KOPT-K1 (cell line): ENCODE results near the gene SMPD2.

Experiments used
- H3K27ac ChIP-seq: fragments of 200-600 bp; sonication (generic); 2 replicates; pipeline ENCODE4 v1.5.1; 2016; ENCODE audit warnings: antibody characterized with exemption, mild to moderate bottlenecking, low read depth, low read length; ENCODE audit not compliant: poor library complexity, severe bottlenecking
- H3K36me3 ChIP-seq: fragments of 200-600 bp; sonication (generic); 2 replicates; pipeline ENCODE4 v1.5.1; 2017; ENCODE audit warnings: antibody characterized with exemption, mild to moderate bottlenecking, low read length, moderate library complexity; ENCODE audit not compliant: insufficient read depth
- H3K9me3 ChIP-seq: fragments of 200-600 bp; sonication (generic); 2 replicates; pipeline ENCODE4 v1.5.1; 2017; ENCODE audit warnings: antibody characterized with exemption, low read length, mild to moderate bottlenecking; ENCODE audit not compliant: insufficient read depth, poor library complexity, severe bottlenecking

Gene SMPD2

GRCh38 chr6:109466212-109466923 is 25.8 kb downstream of the SMPD2 start:
- Histone ChIP-seq H3K36me3 (peaks cover 98% of the 10 kb centered on the region), H3K27ac (no peak overlapping the region), H3K9me3 (no peaks in the 10 kb centered on the region)

- Histone ChIP-seq H3K27ac (no peak overlapping the region), H3K9me3 (no peaks in the 10 kb centered on the region), H3K36me3 (peaks cover 99% of the 10 kb centered on the region)
These were observed 27.2 kb downstream of the SMPD2 start for GRCh38 chr6:109467696-109468095.

- Histone ChIP-seq H3K36me3 (peaks cover 100% of the 10 kb centered on the region), H3K9me3 (no peaks in the 10 kb centered on the region), H3K27ac (no peak overlapping the region)
These were observed 29.2 kb downstream of the SMPD2 start for GRCh38 chr6:109469591-109470189.

DNA sequence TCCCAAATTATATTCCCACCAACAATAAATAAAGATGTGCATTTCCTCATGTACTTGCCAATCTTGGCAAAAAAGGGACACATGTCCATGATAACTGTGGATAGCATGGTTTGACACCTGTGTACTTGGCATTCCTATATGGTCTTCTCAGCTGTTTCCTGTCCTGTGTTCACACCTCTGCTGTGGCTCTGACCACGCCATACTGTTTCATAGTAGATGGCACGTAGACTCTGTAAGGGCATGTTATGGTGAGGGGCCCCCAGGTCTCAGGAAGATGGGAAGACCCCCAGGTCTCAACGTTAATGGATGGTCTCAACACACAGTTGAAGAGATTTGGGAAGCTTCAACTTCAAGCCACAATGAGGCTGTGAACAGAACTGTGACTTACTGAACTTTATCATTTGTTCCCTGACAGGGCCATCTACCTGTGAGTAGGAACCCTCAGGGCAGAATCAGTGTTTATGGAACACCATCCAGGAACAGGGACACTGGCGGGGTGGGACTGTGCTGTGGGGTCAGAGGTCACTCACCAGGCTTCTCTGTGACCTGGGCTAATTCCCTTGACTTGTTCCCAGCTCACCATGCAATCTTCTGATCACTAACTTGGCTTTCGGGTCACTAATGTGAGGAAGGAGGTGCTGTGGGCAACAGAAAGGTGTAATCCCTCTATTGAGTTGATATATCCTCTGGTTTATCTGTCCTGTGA is 30.7 kb downstream of the SMPD2 start:
- peaks cover 100% of the 10 kb centered on the region for H3K36me3 ChIP-seq
- no peak overlapping the region for H3K27ac ChIP-seq
- H3K9me3 ChIP-seq, result no peaks in the 10 kb centered on the region

DNA sequence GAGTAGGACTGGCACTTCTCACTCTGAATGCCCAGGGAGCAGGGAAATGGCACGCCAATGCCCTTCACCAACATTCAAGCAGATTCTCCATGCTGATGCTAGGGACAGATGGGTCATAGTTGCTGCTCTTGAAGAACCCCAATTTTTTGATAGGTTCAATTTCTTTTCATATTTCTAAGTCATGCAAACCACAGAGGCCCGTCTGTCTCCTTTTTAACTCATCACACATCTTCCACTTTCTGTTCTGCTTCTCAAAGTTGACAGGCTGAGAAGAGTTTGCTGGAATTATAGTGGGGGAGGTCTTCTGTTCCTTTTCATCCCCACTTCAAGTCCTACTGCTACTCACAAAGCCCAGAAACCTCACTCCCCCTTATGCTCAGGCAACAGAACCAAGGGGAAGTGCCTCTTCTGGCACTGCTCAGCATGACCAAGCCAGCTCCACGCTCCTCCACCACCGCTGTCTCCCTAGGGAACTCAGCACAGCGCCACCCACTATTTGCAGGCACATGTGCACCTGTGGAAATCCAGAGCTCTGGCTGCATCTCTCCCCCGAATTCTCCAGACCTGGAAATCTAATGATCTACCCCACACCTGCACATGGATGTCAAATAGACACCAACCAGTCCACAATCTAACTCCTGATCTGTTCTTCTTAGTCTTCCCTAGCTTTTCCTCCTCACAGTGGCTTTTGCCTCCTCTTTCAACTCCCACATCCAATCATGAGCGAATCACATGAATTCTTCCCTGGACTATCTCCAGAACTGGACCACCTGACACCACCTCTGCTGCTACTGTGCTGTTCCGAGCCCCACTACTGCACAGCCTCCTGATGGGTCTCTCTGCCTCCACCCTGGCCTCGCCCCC is 31.8 kb downstream of the SMPD2 start:
- no peak overlapping the region for H3K27ac ChIP-seq
- no peaks in the 10 kb centered on the region for H3K9me3 ChIP-seq
- peaks cover 100% of the 10 kb centered on the region for H3K36me3 ChIP-seq

- no peaks in the 10 kb centered on the region for H3K9me3 ChIP-seq
- H3K36me3 ChIP-seq, result peaks cover 100% of the 10 kb centered on the region
These were observed 32.6 kb downstream of the SMPD2 start for GRCh38 chr6:109473120-109473519.

GRCh38 chr6:109474995-109475394 is 34.5 kb downstream of the SMPD2 start:
- Histone ChIP-seq H3K27ac (no peak overlapping the region), H3K9me3 (no peaks in the 10 kb centered on the region), H3K36me3 (peaks cover 100% of the 10 kb centered on the region)

More at GRCh38 chr6:109473120-109473519, 32.6 kb downstream of the SMPD2 start:
- H3K27ac ChIP-seq, result no peak overlapping the region

DNA sequence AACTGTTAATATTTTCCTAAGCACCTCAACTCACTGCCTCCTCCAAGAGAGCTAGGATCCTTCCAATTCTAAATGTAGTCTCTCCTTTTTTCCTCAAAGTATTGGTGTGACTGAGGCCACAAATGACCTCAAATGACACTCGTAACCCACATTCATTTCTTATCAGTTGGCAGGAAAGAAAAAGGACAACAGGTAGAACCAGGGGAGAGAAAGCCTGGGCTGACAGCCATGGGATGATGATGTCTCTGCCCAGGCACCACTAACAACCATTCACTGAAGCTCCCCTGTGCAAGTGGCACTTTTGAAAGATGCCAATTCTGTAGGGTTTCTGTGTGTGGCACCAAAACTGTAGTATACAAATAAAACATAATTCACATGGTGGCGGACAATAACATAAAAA is 35.1 kb downstream of the SMPD2 start:
- peaks cover 100% of the 10 kb centered on the region for H3K36me3 ChIP-seq
- no peak overlapping the region for H3K27ac ChIP-seq
- H3K9me3 ChIP-seq, result no peaks in the 10 kb centered on the region

DNA sequence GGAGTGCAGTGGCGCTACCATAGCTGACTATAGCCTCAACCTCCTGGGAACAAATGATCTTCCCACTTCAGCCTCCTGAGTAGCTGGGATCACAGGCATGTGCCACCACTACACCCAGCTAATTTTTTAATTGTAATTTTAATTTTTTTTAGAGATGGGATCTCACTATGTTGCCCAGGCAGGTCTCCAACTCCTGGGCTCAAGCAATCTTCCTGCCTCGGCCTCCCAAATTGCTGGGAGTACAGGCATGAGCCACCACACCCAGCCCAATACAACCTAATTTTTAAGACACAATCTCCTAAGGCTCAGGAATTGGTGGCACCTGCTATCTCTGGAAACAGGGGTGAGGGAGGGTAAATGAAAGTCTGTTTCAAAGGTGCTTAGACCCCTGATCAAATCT is 36.7 kb downstream of the SMPD2 start:
- Histone ChIP-seq H3K9me3 (no peaks in the 10 kb centered on the region), H3K36me3 (peaks cover 97% of the 10 kb centered on the region), H3K27ac (no peak overlapping the region)

DNA sequence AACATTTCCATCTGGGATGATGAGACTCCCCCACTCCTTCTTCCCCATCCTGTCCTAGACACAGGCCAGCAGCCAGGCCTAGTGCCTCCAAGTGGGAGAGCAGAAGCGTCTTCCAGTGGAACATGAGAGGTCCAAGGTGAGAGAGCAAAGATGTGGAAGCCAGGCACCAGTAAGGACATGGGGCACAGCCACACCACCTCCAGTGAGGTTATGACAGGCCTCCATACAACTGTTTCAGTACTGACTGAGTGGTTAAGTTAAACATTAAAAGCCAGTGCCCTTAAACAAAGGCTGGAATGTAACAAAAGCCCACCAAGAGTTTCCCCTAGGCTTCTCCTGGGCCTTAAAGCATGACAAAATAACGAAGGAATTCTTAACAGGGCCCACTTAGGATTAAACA is 37.2 kb downstream of the SMPD2 start:
- Histone ChIP-seq H3K27ac (no peak overlapping the region), H3K9me3 (no peaks in the 10 kb centered on the region), H3K36me3 (peaks cover 92% of the 10 kb centered on the region)

GRCh38 chr6:109478222-109478805 is 37.8 kb downstream of the SMPD2 start:
- no peaks in the 10 kb centered on the region for H3K9me3 ChIP-seq
- H3K27ac ChIP-seq, result no peak overlapping the region
- H3K36me3 ChIP-seq, result peaks cover 86% of the 10 kb centered on the region

DNA sequence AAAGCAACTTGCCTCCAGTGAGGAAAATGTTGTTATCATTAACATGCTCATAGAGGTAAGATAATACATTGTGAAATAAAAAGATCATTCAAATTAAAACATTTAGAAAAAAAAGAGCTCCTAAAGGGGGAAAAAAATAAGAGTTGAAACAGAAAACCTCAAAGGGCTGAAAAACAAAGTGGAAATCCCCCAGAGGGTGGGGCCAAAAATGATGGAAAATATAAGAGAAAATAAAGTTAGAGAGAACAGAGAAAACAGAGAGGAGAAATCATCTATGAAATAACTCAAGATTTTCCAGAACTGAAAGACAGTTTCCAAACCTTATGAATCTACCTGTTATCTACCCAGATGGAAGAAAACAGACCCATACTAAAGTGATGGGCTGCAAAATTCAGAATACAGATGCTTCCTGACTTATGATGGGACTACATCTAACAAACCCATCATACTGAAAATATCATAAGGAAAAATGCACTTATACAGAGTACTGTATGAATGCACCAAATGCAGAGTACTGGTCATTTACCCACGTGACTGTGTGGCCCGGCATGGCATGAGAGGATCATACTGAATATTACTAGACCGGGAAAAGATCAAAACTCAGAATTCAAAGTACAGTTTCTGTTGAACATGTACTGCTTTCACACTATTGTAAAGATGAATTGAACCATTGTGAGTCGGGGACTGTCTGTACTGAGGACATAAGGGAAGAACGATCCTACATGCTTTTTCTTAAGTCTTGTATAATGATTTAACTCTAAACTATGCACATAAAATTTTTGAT is 38.5 kb downstream of the SMPD2 start:
- H3K9me3 ChIP-seq, result no peaks in the 10 kb centered on the region
- H3K27ac ChIP-seq, result no peak overlapping the region
- H3K36me3 ChIP-seq, result peaks cover 79% of the 10 kb centered on the region

DNA sequence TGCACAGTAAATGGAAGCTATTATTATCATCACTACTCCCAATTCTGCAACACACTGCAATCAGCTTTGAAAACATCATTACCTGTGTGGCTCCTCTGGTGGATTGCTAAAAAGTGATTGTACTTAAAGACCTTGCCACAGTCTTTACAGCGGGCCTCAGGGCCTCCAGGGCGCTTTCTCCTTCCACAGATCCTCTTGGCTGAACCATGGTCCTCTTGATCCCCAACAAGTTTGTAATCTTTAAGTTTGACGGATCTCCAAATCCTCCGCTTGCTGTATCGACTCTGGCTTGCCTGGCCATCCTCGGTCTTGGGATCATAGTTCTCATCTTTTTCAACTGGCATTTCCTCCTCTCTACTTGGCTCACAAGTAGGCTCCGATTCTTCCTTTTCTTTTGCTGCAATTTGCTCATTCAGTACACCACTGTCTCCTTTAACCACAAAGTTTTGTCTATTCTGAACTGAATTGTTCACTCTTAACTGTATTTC is 40.5 kb downstream of the SMPD2 start:
- peaks cover 59% of the 10 kb centered on the region for H3K36me3 ChIP-seq
- H3K27ac ChIP-seq, result no peak overlapping the region

More for the DNA sequence above, 40.5 kb downstream of the SMPD2 start:
- no peaks in the 10 kb centered on the region for H3K9me3 ChIP-seq
